GM23338 (cell line): ENCODE measurements around the gene ZFR. TPM values are rescaled to one million over a fixed set of nuclear protein-coding genes. Genes with fewer than 3 reads are reported as not detected.

Experiments
- ATAC-seq: fragments of 200-7000 bp; cut with Tn5 transposase; 3 replicates; pipeline ENCODE4 v1.9.1; 2020
- DNase-seq: peaks from one replicate; pipeline ENCODE4 v3.0.0-alpha.2; 2015; ENCODE audit warnings: low spot score
- H2AFZ ChIP-seq: fragments of 200-600 bp; sonication (generic); 2 replicates; pipeline ENCODE4 v1.8.0; 2016; ENCODE audit warnings: antibody characterized with exemption, mild to moderate bottlenecking, moderate library complexity
- H3F3A ChIP-seq: fragments of 200-600 bp; sonication (generic); replicated peaks from 2 replicates; pipeline ENCODE4 v1.8.0; 2017; ENCODE audit warnings: antibody characterized with exemption, mixed run types, low read depth
- H3K27ac ChIP-seq: fragments of 200-600 bp; sonication (generic); 2 replicates; pipeline ENCODE4 v1.6.1; 2016; ENCODE audit warnings: low read depth
- H3K27me3 ChIP-seq: fragments of 200-600 bp; sonication (generic); 2 replicates; pipeline ENCODE4 v1.8.0; 2016; ENCODE audit warnings: mild to moderate bottlenecking, mixed run types, moderate library complexity; ENCODE audit not compliant: insufficient read depth
- H3K36me3 ChIP-seq: fragments of 200-600 bp; sonication (generic); 2 replicates; pipeline ENCODE4 v1.8.0; 2016; ENCODE audit warnings: mild to moderate bottlenecking; ENCODE audit not compliant: insufficient read depth
- H3K4me1 ChIP-seq: fragments of 200-600 bp; sonication (generic); 2 replicates; pipeline ENCODE4 v1.8.0; 2016; ENCODE audit warnings: mild to moderate bottlenecking, moderate library complexity; ENCODE audit not compliant: insufficient read depth
- H3K4me2 ChIP-seq: fragments of 200-600 bp; sonication (generic); 2 replicates; pipeline ENCODE4 v1.7.1; 2017; ENCODE audit warnings: mixed run types
- H3K4me3 ChIP-seq: fragments of 200-600 bp; sonication (generic); 2 replicates; pipeline ENCODE4 v1.6.1; 2016; ENCODE audit warnings: mixed run types
- H3K79me2 ChIP-seq: fragments of 200-600 bp; sonication (generic); replicated peaks from 2 replicates; pipeline ENCODE4 v1.8.0; 2017; ENCODE audit warnings: mild to moderate bottlenecking; ENCODE audit not compliant: insufficient read depth
- H3K9me2 ChIP-seq: fragments of 200-600 bp; sonication (generic); 2 replicates; pipeline ENCODE4 v1.8.0; 2017; ENCODE audit not compliant: insufficient read depth
- H4K20me1 ChIP-seq: fragments of 200-600 bp; sonication (generic); replicated peaks from 2 replicates; pipeline ENCODE4 v1.8.0; 2017; ENCODE audit warnings: mild to moderate bottlenecking; ENCODE audit not compliant: insufficient read depth
- H3K27ac Mint-ChIP-seq: 2 replicates; pipeline ENCODE4 v1.8.0; 2020; ENCODE audit warnings: inconsistent platforms, mild to moderate bottlenecking, moderate library complexity, mixed read lengths
- H3K27me3 Mint-ChIP-seq: 3 replicates; pipeline ENCODE4 v1.8.0; 2022; ENCODE audit warnings: low read depth, mild to moderate bottlenecking, moderate library complexity, mixed read lengths, inconsistent platforms; ENCODE audit not compliant: insufficient read depth, poor library complexity
- H3K36me3 Mint-ChIP-seq: 3 replicates; pipeline ENCODE4 v1.8.0; 2021; ENCODE audit warnings: low read depth, mild to moderate bottlenecking, inconsistent platforms, moderate library complexity, mixed read lengths
- H3K4me1 Mint-ChIP-seq: 3 replicates; pipeline ENCODE4 v1.8.0; 2020; ENCODE audit warnings: mild to moderate bottlenecking, inconsistent platforms, mixed read lengths
- H3K4me3 Mint-ChIP-seq: 3 replicates; pipeline ENCODE4 v1.8.0; 2021; ENCODE audit warnings: moderate library complexity, mild to moderate bottlenecking, inconsistent platforms, mixed read lengths
- H3K9me3 Mint-ChIP-seq: 3 replicates; pipeline ENCODE4 v1.8.0; 2020; ENCODE audit warnings: moderate library complexity, mild to moderate bottlenecking, inconsistent platforms, mixed read lengths
- CREB1 ChIP-seq: fragments of 250-450 bp; sonication (Bioruptor Pico); IDR thresholded peaks from 2 replicates; pipeline ENCODE4 v1.5.0; 2020; ENCODE audit warnings: low read depth, mild to moderate bottlenecking, moderate library complexity
- EZH2 ChIP-seq: fragments of 200-600 bp; sonication (generic); IDR thresholded peaks from one replicate; pipeline ENCODE4 v1.8.0; 2017; ENCODE audit warnings: antibody characterized with exemption, mild to moderate bottlenecking, low read depth; ENCODE audit not compliant: unreplicated experiment
- EZH2phosphoT487 ChIP-seq: fragments of 200-600 bp; sonication (generic); IDR thresholded peaks from one replicate; pipeline ENCODE4 v1.8.1; 2018; ENCODE audit warnings: antibody characterized with exemption; ENCODE audit not compliant: unreplicated experiment
- JUNB ChIP-seq: IDR thresholded peaks from one replicate; pipeline ENCODE4 v1.6.1; 2016; ENCODE audit warnings: antibody characterized with exemption; ENCODE audit not compliant: unreplicated experiment
- NANOG ChIP-seq: IDR thresholded peaks from 2 replicates; pipeline ENCODE4 v1.6.1; 2016; ENCODE audit warnings: antibody characterized with exemption, borderline replicate concordance
- POLR2AphosphoS5 ChIP-seq: IDR thresholded peaks from 2 replicates; pipeline ENCODE4 v1.6.1; 2016; ENCODE audit warnings: antibody characterized with exemption, low read depth
- STAT1 ChIP-seq: IDR thresholded peaks from one replicate; pipeline ENCODE4 v1.6.1; 2016; ENCODE audit warnings: antibody characterized with exemption; ENCODE audit not compliant: unreplicated experiment
- ZNF114 ChIP-seq: fragments of 250-450 bp; sonication (Bioruptor Pico); IDR thresholded peaks from 2 replicates; pipeline ENCODE4 v1.5.0; 2020; ENCODE audit warnings: mild to moderate bottlenecking, moderate library complexity
- ZNF331 ChIP-seq: fragments of 250-450 bp; sonication (Bioruptor Pico); IDR thresholded peaks from 2 replicates; pipeline ENCODE4 v1.5.0; 2020; ENCODE audit warnings: low read depth, mild to moderate bottlenecking, moderate library complexity
- polyA plus RNA-seq: library from polyadenylated mRNA; unstranded; fragments of >200 nt; fragmentation: Nextera tagmentation; extraction: Ambion mirVana; gene quantifications from 2 replicates; pipeline ENCODE4 v1.2.1, GENCODE V29; 2016
- total RNA-seq: library from RNA; depleted of rRNA; stranded (reverse); fragments of >200 nt; shearing (Covaris generic); gene quantifications from 2 replicates; pipeline ENCODE4 v1.2.3, GENCODE V29; 2014
- TF ChIP-seq, protein P1 (sequence below): IDR thresholded peaks from one replicate; pipeline ENCODE4 v1.6.1; 2018; ENCODE audit warnings: antibody characterized with exemption; ENCODE audit not compliant: unreplicated experiment
- TF ChIP-seq, protein P2 (sequence below): IDR thresholded peaks from 2 replicates; pipeline ENCODE4 v1.6.1; 2016; ENCODE audit warnings: antibody characterized with exemption
- TF ChIP-seq, protein P3 (sequence below), 2 experiments: fragments of 200-600 bp in 1 of 2; sonication (generic) in 1 of 2; conservative IDR thresholded peaks; 2 replicates each; pipeline versions ENCODE4 v1.5.1 to v1.6.1; 2016 to 2017; ENCODE audit warnings: antibody characterized with exemption in 2 of 2, low read depth in 2 of 2, mild to moderate bottlenecking in 2 of 2, moderate library complexity in 1 of 2
- TF ChIP-seq, protein P4 (sequence below): fragments of 250-450 bp; sonication (Bioruptor Pico); IDR thresholded peaks from 2 replicates; pipeline ENCODE4 v1.5.0; 2020; ENCODE audit warnings: mild to moderate bottlenecking, moderate library complexity

The ZFR gene
- total and polyA plus RNA-seq, 2 experiments from 2014 or later = 92.4 to 103 TPM

DNA sequence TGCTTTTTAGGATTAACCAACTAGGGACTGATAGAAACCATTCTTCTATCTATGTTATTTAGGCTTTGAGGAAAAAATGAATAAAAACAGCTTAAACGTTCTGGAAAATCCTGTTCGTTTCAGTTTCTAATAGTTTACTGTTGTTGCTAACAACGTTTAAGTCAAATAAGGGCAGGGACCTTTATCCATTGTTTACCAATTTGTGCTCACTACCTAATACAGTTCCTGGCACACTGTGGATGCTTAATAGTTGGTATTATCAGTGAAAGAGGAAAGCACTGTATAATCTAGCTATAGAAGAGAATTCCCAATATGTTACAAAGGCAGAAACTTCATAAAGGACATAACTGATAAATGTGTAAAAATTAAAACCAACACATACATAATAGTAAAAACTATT is 52.5 kb downstream of the ZFR start:
- H3F3A ChIP-seq = no peaks in the 10 kb centered on the region
- H3K4me1 ChIP-seq = no peaks in the 10 kb centered on the region
- H3K4me3 ChIP-seq = no peak overlapping the region
- TF ChIP-seq, protein P1, sequence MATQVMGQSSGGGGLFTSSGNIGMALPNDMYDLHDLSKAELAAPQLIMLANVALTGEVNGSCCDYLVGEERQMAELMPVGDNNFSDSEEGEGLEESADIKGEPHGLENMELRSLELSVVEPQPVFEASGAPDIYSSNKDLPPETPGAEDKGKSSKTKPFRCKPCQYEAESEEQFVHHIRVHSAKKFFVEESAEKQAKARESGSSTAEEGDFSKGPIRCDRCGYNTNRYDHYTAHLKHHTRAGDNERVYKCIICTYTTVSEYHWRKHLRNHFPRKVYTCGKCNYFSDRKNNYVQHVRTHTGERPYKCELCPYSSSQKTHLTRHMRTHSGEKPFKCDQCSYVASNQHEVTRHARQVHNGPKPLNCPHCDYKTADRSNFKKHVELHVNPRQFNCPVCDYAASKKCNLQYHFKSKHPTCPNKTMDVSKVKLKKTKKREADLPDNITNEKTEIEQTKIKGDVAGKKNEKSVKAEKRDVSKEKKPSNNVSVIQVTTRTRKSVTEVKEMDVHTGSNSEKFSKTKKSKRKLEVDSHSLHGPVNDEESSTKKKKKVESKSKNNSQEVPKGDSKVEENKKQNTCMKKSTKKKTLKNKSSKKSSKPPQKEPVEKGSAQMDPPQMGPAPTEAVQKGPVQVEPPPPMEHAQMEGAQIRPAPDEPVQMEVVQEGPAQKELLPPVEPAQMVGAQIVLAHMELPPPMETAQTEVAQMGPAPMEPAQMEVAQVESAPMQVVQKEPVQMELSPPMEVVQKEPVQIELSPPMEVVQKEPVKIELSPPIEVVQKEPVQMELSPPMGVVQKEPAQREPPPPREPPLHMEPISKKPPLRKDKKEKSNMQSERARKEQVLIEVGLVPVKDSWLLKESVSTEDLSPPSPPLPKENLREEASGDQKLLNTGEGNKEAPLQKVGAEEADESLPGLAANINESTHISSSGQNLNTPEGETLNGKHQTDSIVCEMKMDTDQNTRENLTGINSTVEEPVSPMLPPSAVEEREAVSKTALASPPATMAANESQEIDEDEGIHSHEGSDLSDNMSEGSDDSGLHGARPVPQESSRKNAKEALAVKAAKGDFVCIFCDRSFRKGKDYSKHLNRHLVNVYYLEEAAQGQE = no peak
- TF ChIP-seq STAT1 (no peak), CREB1 (no peak), POLR2AphosphoS5 (no peak), EZH2 (no peak), EZH2phosphoT487 (no peak), ZNF331 (CRISPR knock-in tag) (no peak), JUNB (no peak), NANOG (no peak), ZNF114 (CRISPR knock-in tag) (no peak)
- TF ChIP-seq, protein P2, sequence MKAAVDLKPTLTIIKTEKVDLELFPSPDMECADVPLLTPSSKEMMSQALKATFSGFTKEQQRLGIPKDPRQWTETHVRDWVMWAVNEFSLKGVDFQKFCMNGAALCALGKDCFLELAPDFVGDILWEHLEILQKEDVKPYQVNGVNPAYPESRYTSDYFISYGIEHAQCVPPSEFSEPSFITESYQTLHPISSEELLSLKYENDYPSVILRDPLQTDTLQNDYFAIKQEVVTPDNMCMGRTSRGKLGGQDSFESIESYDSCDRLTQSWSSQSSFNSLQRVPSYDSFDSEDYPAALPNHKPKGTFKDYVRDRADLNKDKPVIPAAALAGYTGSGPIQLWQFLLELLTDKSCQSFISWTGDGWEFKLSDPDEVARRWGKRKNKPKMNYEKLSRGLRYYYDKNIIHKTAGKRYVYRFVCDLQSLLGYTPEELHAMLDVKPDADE = no peak
- TF ChIP-seq, protein P3, sequence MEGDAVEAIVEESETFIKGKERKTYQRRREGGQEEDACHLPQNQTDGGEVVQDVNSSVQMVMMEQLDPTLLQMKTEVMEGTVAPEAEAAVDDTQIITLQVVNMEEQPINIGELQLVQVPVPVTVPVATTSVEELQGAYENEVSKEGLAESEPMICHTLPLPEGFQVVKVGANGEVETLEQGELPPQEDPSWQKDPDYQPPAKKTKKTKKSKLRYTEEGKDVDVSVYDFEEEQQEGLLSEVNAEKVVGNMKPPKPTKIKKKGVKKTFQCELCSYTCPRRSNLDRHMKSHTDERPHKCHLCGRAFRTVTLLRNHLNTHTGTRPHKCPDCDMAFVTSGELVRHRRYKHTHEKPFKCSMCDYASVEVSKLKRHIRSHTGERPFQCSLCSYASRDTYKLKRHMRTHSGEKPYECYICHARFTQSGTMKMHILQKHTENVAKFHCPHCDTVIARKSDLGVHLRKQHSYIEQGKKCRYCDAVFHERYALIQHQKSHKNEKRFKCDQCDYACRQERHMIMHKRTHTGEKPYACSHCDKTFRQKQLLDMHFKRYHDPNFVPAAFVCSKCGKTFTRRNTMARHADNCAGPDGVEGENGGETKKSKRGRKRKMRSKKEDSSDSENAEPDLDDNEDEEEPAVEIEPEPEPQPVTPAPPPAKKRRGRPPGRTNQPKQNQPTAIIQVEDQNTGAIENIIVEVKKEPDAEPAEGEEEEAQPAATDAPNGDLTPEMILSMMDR (conservative IDR thresholded peaks at IDR 0.05; ENCODE audit: low read depth in 2 of 2) = no peak
- TF ChIP-seq, protein P4, sequence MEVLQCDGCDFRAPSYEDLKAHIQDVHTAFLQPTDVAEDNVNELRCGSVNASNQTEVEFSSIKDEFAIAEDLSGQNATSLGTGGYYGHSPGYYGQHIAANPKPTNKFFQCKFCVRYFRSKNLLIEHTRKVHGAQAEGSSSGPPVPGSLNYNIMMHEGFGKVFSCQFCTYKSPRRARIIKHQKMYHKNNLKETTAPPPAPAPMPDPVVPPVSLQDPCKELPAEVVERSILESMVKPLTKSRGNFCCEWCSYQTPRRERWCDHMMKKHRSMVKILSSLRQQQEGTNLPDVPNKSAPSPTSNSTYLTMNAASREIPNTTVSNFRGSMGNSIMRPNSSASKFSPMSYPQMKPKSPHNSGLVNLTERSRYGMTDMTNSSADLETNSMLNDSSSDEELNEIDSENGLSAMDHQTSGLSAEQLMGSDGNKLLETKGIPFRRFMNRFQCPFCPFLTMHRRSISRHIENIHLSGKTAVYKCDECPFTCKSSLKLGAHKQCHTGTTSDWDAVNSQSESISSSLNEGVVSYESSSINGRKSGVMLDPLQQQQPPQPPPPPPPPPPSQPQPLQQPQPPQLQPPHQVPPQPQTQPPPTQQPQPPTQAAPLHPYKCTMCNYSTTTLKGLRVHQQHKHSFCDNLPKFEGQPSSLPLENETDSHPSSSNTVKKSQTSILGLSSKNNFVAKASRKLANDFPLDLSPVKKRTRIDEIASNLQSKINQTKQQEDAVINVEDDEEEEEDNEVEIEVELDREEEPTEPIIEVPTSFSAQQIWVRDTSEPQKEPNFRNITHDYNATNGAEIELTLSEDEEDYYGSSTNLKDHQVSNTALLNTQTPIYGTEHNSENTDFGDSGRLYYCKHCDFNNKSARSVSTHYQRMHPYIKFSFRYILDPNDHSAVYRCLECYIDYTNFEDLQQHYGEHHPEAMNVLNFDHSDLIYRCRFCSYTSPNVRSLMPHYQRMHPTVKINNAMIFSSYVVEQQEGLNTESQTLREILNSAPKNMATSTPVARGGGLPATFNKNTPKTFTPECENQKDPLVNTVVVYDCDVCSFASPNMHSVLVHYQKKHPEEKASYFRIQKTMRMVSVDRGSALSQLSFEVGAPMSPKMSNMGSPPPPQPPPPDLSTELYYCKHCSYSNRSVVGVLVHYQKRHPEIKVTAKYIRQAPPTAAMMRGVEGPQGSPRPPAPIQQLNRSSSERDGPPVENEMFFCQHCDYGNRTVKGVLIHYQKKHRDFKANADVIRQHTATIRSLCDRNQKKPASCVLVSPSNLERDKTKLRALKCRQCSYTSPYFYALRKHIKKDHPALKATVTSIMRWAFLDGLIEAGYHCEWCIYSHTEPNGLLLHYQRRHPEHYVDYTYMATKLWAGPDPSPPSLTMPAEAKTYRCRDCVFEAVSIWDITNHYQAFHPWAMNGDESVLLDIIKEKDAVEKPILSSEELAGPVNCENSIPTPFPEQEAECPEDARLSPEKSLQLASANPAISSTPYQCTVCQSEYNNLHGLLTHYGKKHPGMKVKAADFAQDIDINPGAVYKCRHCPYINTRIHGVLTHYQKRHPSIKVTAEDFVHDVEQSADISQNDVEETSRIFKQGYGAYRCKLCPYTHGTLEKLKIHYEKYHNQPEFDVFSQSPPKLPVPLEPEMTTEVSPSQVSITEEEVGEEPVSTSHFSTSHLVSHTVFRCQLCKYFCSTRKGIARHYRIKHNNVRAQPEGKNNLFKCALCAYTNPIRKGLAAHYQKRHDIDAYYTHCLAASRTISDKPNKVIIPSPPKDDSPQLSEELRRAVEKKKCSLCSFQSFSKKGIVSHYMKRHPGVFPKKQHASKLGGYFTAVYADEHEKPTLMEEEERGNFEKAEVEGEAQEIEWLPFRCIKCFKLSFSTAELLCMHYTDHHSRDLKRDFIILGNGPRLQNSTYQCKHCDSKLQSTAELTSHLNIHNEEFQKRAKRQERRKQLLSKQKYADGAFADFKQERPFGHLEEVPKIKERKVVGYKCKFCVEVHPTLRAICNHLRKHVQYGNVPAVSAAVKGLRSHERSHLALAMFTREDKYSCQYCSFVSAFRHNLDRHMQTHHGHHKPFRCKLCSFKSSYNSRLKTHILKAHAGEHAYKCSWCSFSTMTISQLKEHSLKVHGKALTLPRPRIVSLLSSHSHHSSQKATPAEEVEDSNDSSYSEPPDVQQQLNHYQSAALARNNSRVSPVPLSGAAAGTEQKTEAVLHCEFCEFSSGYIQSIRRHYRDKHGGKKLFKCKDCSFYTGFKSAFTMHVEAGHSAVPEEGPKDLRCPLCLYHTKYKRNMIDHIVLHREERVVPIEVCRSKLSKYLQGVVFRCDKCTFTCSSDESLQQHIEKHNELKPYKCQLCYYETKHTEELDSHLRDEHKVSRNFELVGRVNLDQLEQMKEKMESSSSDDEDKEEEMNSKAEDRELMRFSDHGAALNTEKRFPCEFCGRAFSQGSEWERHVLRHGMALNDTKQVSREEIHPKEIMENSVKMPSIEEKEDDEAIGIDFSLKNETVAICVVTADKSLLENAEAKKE (CRISPR knock-in tag) = no peak
- Mint-ChIP-seq H3K27ac (no peak overlapping the region), H3K4me1 (no peaks in the 10 kb centered on the region), H3K27me3 (peaks cover 1% of the 10 kb centered on the region), H3K9me3 (no peaks in the 10 kb centered on the region), H3K4me3 (no peak overlapping the region), H3K36me3 (peaks cover 63% of the 10 kb centered on the region)
- peaks cover 72% of the 10 kb centered on the region for H3K36me3 ChIP-seq
- H3K27me3 ChIP-seq = no peaks in the 10 kb centered on the region
- ATAC-seq (no peak), DNase-seq (no peak)
- H2AFZ ChIP-seq = no peak overlapping the region
- 0 out of 2 replicates have a peak overlapping the region, but pooled peaks have one; percentile 7 for H3K27ac ChIP-seq
- H3K4me2 ChIP-seq = no peak overlapping the region
- peaks cover 3% of the 10 kb centered on the region; the same call in 1 of the 2 replicates for H4K20me1 ChIP-seq
- H3K79me2 ChIP-seq = no peaks in the 10 kb centered on the region; the same call in 1 of the 2 replicates
- H3K9me2 ChIP-seq = no peaks in the 10 kb centered on the region
